ENCODE results near the gene ORM1.
"Not testable (repeated sequence)": the region's sequence is repeated elsewhere in the genome, so short reads cannot be mapped to it uniquely, and the experiment has no call there.

The ORM1 gene

DNA sequence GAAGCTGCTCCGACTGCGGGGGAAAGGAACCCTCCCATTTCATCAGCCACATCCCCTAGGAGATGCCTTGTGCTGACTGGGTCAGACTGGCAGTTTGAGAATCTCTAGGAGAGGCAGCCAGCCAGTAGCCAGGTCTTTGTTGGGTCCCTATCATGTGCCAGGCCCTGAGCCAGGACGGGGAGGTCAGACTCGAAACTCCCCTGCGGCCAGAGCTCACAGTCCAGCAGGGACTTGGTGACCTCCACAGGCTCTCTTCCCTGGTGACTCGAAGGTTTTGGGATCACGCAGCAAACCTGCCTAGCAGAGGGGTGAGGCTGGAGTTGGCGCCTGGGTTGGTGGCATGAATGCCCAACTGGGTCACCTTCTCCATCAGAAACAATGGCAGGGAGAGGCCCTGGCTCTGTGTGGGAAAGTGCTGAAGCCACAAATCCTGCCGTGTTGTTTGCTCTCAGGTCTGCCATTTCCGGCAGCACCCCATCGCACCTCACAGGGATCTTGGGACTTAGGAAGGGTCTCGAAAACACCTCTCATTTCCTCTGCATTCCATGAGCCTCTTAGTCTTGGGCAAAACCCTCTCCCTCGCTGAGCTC is 14.4 kb upstream of the ORM1 start:
- no peak for DNase-seq (ENCODE audit: low spot score)

DNA sequence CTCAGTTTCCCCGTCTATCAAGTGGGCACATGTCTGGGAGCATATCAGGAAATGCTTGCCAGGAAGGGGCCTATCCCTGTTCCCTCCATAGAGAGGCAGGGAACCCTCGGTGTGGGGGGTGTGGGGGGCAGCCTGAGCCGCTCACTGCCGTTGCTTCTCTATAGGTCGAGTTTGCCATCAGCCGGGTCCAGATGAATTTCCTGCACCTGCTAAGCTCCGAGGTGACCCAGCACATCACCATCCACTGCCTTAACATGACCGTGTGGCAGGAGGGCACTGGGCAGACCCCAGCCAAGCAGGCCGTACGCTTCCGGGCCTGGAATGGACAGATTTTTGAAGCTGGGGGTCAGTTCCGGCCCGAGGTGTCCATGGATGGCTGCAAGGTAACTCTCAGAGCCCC is 13.8 kb upstream of the ORM1 start:
- no peak for DNase-seq (ENCODE audit: low spot score)

DNA sequence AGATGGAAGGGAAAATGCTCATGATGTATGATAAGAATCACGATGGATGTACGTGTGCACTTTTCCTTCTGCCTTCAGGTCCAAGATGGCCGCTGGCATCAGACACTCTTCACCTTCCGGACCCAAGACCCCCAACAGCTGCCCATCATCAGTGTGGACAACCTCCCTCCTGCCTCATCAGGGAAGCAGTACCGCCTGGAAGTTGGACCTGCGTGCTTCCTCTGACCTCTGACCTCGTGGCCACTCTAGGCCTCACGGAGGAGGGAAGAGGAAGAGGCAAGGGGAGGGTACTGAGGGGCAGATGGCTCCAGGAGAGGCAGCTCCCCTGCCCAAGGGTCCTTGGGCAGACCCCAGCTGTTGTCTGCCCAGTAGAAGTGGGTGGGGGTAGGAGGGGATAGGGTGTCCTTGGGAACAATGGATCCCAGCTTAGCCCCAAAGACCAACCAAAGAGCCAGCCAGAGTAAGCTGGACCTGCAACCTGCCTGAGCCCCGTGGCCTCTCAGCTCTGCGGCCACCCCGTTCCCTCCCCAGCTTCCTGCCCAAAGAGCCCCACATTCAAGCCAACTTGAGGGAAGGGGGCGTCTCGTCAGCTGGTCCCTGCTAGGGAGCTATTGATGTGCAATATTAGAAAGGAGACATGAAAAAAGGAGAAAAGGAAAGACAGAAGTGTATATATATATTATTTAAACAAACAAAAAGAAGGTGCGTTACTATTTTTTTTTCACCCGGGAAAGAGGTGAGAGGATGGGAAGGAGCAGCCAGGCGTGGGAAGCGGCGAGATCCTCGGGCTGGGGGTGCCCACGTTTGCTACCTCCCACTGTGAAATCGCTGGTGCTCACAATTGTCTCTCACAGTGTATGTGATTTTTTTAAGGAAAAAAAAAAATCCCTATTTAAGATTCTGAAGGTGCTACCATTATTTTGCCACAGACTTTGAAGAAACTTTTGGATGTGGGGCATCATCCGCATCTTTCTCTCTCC is 12.1 kb upstream of the ORM1 start:
- DNase-seq (ENCODE audit: low spot score), result no peak

DNA sequence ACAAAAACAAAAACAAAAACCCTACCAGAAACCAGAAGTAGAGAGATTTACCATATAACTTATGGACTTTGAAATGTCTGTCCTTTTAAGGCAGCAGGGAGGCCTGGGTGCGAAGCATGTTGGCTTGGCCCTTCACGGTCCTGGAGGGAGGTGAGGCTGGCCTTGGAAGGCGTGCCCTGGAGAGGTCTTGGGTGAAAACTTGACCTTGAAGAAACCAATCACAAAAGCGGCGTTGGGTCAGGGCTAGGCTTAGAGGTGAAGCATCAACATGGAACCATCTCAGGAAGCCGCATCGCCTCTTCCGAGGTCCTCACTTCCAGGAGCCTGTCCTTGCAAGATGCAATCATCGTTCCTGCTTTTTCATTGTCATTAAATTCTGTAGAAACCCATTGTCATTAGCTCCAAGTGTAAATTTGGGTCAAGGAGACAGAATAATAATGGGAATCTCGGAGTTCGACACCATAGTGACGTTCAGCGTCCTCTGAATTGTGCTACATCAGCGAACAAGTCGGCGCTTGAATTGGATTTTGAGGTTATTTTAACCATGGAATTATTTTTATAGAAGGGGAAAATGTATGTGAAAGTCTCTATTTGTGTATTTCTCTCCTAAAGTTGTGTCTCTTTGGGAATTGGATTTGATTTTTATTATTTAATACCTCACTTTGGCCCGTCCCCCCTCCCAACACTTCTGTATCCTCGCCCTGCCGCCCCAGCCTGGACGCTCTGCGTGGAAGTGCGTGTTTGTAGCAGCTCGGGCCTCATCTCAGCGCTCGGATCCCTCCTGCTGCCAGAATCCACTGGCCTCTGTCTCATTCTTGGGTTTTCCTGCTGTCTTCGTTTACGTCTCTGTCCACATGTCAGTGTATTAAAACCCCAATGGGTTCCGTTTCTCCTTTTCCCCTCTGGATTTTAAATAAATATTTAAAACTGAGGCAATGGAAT is 11.1 kb upstream of the ORM1 start:
- no peak for DNase-seq (ENCODE audit: low spot score)

DNA sequence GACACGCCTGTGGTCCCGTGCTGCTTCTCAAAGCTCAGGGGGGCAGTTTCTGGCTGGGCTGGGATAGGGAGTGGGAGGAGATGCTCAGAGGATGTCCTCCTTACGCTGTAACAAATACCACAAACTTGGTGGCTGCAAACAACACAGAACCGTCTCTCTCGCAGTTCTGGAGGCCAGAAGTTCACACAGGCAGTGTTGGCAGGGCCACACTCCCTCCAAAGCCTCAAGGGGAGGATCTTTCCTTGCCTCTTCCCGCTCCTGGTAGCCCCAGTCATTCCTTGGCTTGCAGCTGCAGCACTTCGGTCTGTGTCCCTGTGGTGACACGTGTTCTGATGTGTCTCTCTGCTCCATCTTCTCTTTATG is 10.4 kb upstream of the ORM1 start:
- no peak for DNase-seq (ENCODE audit: low spot score)

DNA sequence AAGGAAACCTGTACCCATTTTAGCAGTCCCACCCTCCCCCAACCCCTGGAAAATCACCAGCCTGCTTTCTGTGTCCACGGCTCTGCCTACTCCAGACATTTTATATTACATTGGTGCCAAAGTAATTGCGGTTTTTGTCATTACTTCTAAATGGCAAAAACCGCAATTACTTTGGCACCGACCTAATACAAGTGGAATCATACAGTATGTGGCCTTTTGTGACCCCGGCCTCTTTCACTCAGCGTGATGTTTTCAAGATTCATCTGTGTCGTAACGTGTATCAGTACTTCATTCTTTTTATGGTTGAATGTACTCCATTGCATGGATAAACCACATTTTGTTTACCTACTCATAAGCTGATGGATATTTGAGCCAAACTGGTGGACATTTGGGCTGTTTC is 9.7 kb upstream of the ORM1 start:
- no peak for DNase-seq (ENCODE audit: low spot score)

DNA sequence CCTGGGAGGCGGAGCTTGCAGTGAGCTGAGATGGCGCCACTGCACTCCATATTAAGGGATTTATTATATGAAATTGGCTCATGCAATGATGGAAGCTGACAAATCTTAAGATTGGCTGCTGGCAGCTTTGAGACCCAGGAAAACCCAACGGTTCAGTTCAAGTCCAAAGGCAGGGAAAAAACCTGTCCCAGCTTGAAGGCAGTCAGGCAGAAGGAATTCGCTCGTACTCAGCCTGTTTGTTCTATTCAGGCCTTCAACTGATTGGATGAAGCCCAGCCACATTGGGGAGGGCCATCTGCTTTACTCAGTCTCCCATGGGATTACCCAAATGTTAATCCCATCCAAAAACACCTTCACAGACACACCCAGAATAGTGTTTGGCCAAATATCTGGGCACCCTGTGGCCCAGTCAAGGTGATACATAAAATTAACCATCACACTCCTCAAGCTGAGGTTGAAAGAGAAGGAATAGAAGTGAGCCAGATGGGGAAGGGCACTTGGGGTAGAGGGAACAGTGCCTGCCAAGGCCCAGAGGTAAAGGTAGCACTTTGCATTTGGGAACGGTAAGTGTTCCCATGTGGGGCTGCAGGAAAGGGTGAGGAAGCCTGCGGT is 8.5 kb upstream of the ORM1 start:
- DNase-seq (ENCODE audit: low spot score), result no peak

DNA sequence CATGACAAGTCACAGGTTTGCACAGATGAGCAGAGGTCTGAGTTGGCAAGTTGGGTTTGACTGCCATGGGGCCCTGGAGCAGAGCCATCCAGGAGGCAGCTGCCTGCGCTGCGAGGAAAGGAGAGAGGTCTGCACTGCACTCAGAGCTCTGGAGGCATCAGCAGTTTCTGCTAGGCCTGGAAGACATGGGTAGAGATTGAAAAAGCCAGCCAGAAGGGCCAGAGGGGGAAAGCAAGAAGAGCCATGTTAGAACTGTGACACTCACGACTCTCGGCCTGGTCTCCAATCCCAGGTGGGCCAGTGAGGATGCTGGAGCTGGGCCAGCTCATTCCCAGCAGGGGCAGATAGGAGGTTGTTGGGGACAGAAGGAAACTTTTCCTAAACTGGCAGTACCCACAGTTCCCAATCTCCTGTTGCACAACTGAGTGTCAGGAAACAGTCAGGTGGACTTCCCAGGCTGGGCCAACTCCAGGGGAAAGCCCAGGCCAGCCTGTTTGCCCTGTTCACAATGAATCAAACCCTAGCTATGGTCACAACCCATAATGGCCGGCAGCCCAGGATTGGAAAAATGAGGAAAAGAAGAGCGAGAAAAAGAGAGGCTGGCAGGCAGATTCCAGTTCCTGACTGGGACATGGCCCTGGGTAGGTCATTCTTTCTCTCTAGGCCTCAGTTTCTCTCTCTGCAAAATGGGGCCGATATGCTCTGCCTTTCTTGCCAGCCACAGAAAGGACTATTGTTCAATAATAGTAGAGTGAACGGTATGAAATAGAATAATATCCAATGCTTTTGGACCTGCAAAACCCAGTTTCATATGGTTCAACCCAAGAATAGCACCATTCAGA is 7.8 kb upstream of the ORM1 start:
- DNase-seq (ENCODE audit: low spot score), result no peak

DNA sequence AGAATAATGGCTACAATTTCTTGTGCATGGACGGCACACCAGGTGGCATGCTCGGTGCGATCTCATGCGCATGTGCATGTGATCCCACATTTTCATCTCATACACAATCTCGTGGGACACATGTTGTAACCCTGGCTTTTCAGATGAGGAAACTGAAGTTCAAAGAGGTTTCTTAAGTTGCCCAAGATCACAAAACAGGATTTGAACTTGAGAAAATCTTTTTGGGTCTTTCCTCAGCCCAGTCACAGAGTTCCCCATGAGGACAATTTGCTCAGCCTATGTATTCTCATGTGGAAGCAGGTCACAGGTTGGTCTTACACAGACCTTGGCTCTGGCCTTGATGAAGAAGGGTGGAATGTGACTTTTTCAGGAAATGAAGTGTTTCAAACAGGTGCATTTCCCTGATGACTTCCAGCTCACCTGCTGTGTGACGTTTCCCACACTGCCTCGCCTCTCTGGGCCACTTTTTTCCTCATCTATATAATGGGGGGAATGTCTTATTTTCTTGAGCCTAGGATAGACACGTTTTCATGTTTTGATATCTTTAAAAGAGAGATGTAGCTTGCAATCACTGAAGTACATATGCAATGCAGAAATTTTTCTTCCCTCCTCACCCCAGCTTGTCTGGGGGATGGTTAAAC is 7.1 kb upstream of the ORM1 start:
- DNase-seq (ENCODE audit: low spot score), result no peak

DNA sequence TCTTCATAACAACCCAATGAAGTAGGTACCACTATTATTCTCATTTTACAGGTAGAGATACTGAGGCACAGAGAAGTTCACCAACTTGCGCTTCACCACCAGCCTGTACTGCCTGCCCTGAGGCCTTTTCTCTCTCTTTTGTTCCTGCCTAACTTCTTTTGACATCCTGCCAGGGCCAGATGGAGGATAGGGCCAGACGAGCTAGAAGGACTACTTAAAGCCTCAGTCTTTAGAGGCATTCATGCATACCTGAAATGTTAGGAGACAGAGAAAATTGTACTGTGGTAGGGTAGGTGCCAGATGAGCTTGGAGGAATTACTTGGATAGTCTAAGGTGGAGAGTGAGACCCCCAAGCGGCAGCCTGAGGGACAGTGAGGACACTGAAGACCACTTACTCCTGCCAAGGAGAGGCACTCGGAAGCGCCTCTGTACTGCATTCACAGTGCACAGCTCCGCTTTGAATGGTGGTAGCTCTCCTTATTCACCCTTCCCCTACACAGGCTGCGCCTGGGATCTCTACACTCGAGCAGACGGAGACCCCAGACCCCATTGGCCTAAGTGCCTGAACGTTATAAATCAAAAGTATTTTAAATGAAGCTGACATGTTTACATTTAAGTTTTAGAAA is 6.2 kb upstream of the ORM1 start:
- DNase-seq (ENCODE audit: low spot score), result no peak

DNA sequence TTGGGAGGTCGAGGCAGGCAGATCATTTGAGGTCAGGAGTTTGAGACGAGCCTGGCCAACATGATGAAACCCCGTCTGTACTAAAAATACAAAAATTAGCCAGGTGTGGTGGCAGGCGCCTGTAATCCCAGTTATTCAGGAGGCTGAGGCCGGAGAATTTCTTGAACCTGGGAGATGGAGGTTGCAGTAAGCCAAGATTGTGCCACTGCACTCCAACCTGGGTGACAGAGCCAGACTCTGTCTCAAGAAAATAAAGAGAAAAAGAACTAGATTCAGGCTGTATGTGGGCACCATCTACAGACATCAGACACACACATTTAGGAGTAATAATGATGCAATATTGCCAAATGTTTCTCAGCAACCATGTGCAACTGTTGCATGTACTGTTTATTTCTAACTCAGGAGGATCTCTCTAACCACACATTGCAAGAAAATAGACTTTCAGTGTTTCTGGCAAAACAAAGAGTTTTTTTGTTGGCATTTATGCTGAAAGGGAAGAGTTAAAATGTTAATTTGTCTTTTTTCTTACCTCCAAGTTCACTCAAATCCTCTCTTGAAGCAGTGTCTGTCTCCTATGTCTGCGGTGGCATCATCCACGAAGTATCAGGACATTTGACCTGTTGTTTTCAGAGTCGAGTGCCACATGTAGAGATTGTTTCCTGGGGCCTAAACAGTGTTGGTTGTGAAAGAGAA is 5.1 kb upstream of the ORM1 start:
- DNase-seq (ENCODE audit: low spot score), result no peak

DNA sequence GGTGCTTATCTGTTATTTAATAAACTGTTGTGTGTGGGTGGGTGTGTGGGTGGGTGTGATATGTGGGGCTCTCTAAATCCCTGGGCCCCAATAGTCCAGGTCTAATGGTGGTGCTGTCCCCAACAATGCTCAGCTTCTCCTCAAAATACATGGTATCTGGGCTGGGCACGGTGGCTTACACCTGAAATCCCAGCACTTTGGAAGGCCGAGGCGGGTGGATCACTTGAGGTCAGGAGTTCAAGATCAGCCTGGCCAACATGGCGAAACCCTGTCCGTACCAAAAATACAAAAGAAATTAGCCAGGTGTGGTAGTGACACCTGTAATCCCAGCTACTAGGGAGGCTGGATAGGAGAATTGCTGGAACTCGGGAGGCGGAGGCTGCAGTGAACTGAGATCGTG is 4.5 kb upstream of the ORM1 start:
- no peak for DNase-seq (ENCODE audit: low spot score)

DNA sequence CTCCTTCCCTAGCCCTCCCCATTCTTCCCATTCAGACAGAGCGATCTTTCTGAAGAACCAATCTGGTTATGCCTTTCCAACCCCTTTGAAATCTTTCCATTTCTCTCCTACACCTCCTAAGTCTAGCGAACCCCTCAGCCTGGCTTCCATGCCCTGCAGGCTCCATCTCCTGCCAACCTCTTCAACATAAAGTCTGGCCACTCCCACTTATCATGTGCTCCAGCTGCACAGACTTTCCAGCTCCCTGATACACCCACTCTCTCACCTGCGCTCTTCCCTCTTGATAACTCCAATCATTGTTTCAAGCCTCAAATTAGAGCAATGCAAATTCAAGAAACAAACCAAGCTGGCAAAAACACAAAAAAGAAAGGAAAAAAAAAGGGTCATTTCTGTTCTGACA is 3.8 kb upstream of the ORM1 start:
- DNase-seq (ENCODE audit: low spot score), result no peak

DNA sequence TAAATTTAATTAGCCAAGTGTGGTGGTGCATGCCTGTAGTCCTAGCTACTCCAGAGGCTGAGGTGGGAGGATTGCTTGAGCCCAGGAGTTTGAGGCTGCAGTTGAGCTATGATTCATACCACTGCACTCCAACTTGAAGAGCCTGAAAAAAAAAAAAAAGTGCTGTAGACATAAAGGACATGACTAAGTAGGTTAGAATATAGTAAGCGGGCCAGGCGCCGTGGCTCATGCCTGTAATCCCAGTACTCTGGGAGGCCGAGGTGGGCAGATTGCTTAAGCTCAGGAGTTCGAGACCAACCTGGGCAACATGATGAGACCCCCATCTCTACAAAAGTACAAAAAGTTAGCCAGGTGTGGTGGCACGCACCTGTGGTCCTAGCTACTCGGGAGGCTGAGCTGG is 2.2 kb upstream of the ORM1 start:
- DNase-seq (ENCODE audit: low spot score), result not testable (repeated sequence)

DNA sequence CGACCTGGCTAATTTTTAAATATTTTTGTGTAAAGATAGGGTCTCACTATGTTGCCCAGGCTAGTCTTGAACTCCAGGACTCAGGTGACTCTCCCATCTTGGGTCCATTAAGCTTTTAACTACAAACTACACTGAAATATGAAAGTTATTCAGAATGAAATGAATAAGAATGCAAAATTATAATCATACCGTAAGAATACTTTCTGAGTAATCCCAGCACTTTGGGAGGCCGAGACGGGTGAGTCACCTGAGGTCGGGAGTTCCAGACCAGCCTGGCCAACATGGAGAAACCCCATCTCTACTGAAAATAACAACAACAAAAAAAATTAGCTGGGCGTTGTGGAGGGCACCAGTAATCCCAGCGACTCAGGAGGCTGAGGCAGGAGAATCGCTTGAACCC is 1.1 kb upstream of the ORM1 start:
- no peak for DNase-seq (ENCODE audit: low spot score)

DNA sequence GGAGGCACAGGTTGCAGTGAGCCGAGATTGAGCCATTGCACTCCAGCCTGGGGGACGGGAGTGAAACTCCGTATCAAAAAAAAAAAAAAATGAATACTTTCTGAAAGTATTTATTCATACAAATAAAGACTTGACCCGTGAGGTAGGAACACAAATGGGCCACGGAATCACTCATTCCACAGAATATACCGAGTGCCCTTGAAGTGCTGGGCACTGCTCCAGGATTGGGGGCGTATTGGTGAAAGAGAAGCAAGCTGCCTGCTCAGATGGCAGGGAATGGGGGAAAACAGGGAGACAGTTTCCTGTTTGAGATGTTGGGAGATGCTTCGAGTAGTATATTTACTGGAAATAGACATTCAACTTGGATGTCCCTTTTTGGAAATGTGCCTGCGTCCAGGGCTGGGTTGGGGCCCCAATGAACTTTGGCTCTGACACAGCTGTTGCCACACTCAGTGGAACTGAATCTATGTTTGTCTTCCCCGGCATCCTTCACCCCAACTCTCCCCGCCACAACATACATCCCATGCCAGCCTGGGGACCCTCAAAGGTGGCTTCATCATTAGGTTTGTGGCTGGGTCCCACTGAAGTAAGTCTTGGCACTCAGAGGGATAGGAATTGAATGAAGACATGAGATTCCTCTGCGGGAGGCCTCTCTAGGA is 609 bp upstream of the ORM1 start:
- not testable (repeated sequence) for DNase-seq (ENCODE audit: low spot score)

DNA sequence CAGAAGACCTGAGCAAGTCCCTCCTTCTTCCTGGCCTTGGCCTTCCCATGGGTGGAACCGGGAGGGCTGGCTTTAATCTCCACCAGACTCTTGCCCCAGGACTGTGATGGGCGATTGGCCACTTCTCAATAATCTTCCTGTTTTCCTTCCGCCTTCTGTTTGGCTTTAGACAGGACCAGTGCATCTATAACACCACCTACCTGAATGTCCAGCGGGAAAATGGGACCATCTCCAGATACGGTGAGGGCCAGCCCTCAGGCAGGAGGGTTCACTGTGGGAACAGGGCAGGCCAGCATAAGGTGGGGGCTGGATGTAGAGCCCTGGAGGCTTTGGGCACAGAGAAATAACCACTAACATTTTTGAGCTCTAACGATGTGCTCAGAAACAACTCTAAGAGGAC is 951 bp downstream of the ORM1 start:
- DNase-seq (ENCODE audit: low spot score), result not testable (repeated sequence)

DNA sequence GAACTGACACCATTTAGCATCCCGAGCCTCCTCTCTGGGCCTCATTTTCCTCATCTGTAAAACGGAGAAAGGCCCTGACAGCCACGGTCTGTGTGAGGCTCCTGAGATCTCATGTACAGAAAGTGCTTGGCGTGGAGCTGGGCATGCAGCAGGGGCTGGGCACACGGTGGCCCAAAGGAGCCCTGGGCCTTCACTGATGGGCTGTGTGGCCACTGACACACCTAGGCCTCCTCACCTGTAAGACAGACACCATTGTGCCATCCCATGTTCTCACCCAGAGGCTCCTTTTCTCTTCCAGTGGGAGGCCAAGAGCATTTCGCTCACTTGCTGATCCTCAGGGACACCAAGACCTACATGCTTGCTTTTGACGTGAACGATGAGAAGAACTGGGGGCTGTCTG is 1.6 kb downstream of the ORM1 start:
- no peak for DNase-seq (ENCODE audit: low spot score)

DNA sequence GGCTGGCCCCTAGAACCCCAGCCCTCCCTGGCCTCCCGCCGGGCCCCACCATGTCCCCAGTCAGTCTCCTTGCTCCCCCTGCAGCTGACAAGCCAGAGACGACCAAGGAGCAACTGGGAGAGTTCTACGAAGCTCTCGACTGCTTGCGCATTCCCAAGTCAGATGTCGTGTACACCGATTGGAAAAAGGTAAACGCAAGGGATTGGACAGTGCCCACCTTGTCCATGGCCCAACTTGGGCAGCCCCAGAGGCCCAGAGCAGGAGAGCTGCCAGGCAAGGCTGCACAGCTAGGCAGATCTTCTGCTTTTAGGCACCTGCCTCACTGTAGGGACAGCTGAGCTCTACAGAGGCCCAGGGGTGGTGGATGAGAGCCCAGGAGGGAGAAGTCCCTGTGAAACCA is 2.1 kb downstream of the ORM1 start:
- not testable (repeated sequence) for DNase-seq (ENCODE audit: low spot score)

Data from CD4-positive, alpha-beta T cell treated with Interleukin-6 at 100 ng/mL for 8 hours (primary cell).